ENCODE measurements around the gene DNAH9.
A peak's percentile ranks its signal among the peaks of the same experiment; 100 is the strongest.

The DNAH9 gene

GRCh38 chr17:11598274-11599221 is at the start of gene DNAH9:
DNAH9 (plus strand) TSS chr17:11598470; CDS start chr17:11598499, 29 bp downstream.
- peak; percentile 56 for FAIRE-seq
- peak; percentile 88 for DNase-seq (ENCODE audit: low spot score)

- DNase-seq (ENCODE audit: low spot score) (no peak), FAIRE-seq (no peak)
These were observed 47.8 kb upstream of the DNAH9 start for GRCh38 chr17:11550431-11550830.

- FAIRE-seq, result no peak
- no peak for DNase-seq (ENCODE audit: low spot score)
These were observed 46.8 kb upstream of the DNAH9 start for GRCh38 chr17:11551442-11551841.

- DNase-seq (ENCODE audit: low spot score) (no peak), FAIRE-seq (no peak)
These were observed 45.1 kb upstream of the DNAH9 start for GRCh38 chr17:11553135-11553534.

GRCh38 chr17:11554042-11554441 is 44.2 kb upstream of the DNAH9 start:
- DNase-seq (ENCODE audit: low spot score), result no peak
- no peak for FAIRE-seq

GRCh38 chr17:11554542-11554941 is 43.7 kb upstream of the DNAH9 start:
- DNase-seq (ENCODE audit: low spot score), result no peak
- no peak for FAIRE-seq

- FAIRE-seq (no peak), DNase-seq (ENCODE audit: low spot score) (no peak)
These were observed 42.7 kb upstream of the DNAH9 start for GRCh38 chr17:11555530-11555929.

- FAIRE-seq (no peak), DNase-seq (ENCODE audit: low spot score) (peak; percentile 5)
These were observed 40.4 kb upstream of the DNAH9 start for GRCh38 chr17:11557727-11558452.

GRCh38 chr17:11558681-11559234 is 39.5 kb upstream of the DNAH9 start:
- DNase-seq (ENCODE audit: low spot score), result no peak

GRCh38 chr17:11559601-11560000 is 38.7 kb upstream of the DNAH9 start:
- DNase-seq (ENCODE audit: low spot score) (no peak), FAIRE-seq (no peak)

More at GRCh38 chr17:11558681-11559234, 39.5 kb upstream of the DNAH9 start:
- no peak for FAIRE-seq

- DNase-seq (ENCODE audit: low spot score) (no peak), FAIRE-seq (no peak)
These were observed 37.0 kb upstream of the DNAH9 start for GRCh38 chr17:11561281-11561680.

GRCh38 chr17:11561702-11562101 is 36.6 kb upstream of the DNAH9 start:
- DNase-seq (ENCODE audit: low spot score), result no peak
- FAIRE-seq, result no peak

GRCh38 chr17:11564589-11565380 is 33.5 kb upstream of the DNAH9 start:
- no peak for DNase-seq (ENCODE audit: low spot score)
- no peak for FAIRE-seq

GRCh38 chr17:11565591-11565990 is 32.7 kb upstream of the DNAH9 start:
- FAIRE-seq (no peak), DNase-seq (ENCODE audit: low spot score) (no peak)

GRCh38 chr17:11578998-11579397 is 19.3 kb upstream of the DNAH9 start:
- DNase-seq (ENCODE audit: low spot score) (no peak), FAIRE-seq (no peak)

GRCh38 chr17:11580677-11581076 is 17.6 kb upstream of the DNAH9 start:
- FAIRE-seq, result no peak
- DNase-seq (ENCODE audit: low spot score), result no peak

- DNase-seq (ENCODE audit: low spot score) (no peak), FAIRE-seq (no peak)
These were observed 16.1 kb upstream of the DNAH9 start for GRCh38 chr17:11582217-11582616.

GRCh38 chr17:11583306-11583992 is 14.8 kb upstream of the DNAH9 start:
- DNase-seq (ENCODE audit: low spot score) (no peak), FAIRE-seq (no peak)

- no peak for DNase-seq (ENCODE audit: low spot score)
- FAIRE-seq, result no peak
These were observed 8.6 kb upstream of the DNAH9 start for GRCh38 chr17:11589716-11590115.

GRCh38 chr17:11601661-11602060 is 3.4 kb downstream of the DNAH9 start:
- FAIRE-seq (no peak), DNase-seq (ENCODE audit: low spot score) (no peak)

GRCh38 chr17:11608396-11608795 is 10.1 kb downstream of the DNAH9 start:
- no peak for FAIRE-seq
- DNase-seq (ENCODE audit: low spot score), result peak; percentile 26
